ENCODE results near the gene ZBTB4.

The ZBTB4 gene, protein sequence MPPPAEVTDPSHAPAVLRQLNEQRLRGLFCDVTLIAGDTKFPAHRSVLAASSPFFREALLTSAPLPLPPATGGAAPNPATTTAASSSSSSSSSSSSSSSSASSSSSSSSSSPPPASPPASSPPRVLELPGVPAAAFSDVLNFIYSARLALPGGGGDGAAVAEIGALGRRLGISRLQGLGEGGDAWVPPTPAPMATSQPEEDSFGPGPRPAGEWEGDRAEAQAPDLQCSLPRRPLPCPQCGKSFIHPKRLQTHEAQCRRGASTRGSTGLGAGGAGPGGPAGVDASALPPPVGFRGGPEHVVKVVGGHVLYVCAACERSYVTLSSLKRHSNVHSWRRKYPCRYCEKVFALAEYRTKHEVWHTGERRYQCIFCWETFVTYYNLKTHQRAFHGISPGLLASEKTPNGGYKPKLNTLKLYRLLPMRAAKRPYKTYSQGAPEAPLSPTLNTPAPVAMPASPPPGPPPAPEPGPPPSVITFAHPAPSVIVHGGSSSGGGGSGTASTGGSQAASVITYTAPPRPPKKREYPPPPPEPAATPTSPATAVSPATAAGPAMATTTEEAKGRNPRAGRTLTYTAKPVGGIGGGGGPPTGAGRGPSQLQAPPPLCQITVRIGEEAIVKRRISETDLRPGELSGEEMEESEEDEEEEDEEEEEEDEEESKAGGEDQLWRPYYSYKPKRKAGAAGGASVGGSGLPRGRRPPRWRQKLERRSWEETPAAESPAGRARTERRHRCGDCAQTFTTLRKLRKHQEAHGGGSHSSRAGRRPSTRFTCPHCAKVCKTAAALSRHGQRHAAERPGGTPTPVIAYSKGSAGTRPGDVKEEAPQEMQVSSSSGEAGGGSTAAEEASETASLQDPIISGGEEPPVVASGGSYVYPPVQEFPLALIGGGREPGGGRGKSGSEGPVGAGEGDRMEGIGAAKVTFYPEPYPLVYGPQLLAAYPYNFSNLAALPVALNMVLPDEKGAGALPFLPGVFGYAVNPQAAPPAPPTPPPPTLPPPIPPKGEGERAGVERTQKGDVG

DNA sequence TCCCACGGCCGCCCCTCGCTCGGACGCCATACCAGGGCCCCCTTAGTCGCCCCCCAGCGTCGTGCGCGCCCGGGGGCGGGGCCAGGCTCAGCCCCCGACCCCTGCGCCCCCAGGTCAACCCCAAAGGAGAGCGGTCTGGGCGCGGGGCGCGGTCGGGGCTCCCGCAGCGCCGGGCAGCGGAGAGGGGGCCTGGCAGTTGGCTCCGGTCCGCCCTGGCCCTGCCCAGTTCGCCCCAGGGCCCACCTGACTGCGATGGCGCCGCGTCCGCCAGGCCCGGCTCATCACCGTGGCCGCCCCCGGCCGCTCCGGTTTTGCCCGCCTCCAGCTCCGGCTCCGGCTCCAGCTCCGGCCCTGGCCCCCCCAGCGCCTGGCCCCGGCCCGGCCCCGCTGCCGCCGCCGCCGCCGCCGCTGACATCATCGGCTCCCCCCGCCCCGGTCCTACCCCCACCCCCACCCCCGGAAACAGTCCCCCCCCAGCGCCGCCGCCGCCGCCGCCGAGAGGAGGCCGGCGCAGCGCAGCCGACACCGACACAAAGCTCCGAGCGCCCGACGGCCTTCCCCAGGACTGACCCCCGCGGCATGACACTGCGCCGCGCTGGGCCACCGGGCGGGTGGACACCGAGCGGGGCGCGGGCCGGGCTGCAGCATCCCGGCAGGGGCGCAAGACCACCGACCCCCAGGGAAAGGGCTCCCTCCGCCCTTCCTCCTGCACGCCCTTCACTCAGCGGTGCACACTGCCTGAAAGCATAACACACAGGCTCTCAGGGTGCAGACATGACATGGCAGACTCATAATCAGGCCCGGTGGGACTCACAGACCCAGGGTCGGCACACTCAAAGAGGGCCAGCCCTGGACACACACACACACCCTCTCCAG is at the start of gene ZBTB4:
Gene ZBTB4 (minus strand): TSS at position 419 of the 876 bp plus-strand sequence. CDS start 12,830 bp downstream, outside the sequence.
- DNase-seq, result peak; percentile 36 to 67 (median 48)

DNA sequence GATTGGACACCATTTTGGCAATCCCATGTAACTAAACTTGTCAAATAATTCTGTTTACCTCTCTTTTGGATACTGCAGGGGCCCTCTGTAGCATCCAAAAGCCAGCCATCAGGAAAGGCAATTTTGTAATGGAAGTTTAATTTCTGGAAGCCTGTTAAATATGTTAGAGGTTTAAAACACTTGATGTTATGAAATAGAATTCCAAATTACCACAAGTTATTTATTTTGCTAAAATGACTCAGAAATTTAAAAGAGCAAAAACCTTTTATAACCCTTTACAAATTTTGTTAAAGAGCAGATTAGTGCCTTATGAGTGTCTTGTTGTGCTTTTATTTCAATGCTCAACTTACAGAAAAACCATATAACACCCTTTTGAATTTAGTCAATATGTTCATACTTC is 49.4 kb upstream of the ZBTB4 start:
- no peak for DNase-seq

DNA sequence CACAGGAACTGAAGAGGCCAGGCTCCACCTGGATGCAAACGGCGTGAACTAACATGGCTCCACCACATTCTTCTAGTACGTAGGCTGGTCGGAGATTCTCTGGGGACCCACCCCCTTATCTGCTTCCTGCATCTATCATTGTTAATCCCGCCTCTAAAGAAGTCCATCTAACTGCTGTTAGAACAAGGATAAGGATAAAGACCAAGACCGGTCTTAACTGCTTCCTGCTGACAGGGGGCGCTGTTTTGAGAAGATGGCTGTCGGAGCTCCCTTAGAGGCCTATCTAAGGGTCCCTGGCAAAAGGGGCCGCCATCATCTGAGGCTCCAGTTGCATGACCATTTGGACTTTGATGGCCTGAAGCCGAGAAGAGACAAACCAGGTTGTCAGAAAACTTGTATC is 43.6 kb upstream of the ZBTB4 start:
- peak in 2 of 4 experiments; percentile 17 to 20 for DNase-seq

DNA sequence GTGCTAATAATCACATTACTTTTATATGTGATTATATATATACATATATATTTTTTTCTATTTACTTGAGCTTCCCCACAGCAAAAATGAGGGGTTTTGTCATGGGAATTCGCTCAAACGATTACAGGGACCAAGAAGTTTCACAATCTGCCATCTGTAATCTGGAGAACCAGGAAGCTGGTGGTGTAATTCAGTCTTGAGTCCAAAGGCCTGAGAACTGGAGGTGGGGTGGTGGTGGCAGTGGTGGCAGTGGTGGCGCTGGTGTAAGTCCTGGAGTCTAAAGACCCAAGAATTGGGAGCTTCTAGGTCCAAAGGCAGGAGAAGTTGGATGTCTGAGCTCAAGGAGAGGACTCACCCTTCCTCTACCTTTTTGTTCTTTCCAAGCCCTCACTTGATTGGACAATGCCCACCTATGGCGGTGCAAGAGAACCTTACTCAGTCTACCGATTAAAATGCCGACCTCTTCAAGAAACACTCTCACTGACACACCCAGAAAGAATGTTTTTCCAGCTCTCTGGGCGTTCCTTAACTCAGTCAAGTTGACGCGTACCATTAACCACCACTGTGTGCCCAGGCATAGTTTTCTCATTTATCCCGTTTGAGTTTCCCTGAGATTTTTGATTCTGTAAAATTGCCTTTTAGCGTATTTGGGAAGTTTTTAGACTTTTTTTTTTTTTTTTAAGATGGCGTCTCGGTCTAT is 36.6 kb upstream of the ZBTB4 start:
- no peak for DNase-seq

DNA sequence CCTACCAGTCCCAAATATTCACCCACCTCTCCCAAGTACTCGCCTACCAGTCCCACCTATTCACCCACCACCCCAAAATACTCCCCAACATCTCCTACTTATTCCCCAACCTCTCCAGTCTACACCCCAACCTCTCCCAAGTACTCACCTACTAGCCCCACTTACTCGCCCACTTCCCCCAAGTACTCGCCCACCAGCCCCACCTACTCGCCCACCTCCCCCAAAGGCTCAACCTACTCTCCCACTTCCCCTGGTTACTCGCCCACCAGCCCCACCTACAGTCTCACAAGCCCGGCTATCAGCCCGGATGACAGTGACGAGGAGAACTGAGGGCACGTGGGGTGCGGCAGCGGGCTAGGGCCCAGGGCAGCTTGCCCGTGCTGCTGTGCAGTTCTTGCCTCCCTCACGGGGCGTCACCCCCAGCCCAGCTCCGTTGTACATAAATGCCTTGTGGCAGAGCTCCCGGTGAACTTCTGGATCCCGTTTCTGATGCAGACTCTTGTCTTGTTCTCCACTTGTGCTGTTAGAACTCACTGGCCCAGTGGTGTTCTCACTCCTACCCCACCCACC is 34.5 kb upstream of the ZBTB4 start:
- no peak for DNase-seq

DNA sequence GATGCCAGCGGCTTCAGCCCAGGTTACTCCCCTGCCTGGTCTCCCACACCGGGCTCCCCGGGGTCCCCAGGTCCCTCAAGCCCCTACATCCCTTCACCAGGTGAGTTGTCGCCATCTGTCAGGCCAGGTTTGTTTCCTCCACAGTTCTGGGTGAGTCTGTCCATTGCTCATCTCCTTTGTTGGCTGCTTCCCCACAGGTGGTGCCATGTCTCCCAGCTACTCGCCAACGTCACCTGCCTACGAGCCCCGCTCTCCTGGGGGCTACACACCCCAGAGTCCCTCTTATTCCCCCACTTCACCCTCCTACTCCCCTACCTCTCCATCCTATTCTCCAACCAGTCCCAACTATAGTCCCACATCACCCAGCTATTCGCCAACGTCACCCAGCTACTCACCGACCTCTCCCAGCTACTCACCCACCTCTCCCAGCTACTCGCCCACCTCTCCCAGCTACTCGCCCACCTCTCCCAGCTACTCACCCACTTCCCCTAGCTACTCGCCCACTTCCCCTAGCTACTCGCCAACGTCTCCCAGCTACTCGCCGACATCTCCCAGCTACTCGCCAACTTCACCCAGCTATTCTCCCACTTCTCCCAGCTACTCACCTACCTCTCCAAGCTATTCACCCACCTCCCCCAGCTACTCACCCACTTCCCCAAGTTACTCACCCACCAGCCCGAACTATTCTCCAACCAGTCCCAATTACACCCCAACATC is 33.6 kb upstream of the ZBTB4 start:
- DNase-seq, result no peak

GRCh38 chr17:7512105-7512504 is 32.7 kb upstream of the ZBTB4 start:
- DNase-seq, result no peak

GRCh38 chr17:7511108-7511507 is 31.7 kb upstream of the ZBTB4 start:
- DNase-seq, result no peak

- DNase-seq, result no peak
Measured at GRCh38 chr17:7509937-7510336, 30.5 kb upstream of the ZBTB4 start.

GRCh38 chr17:7508846-7509245 is 29.4 kb upstream of the ZBTB4 start:
- DNase-seq, result no peak

GRCh38 chr17:7508145-7508544 is 28.7 kb upstream of the ZBTB4 start:
- no peak for DNase-seq

- DNase-seq, result no peak
Measured at GRCh38 chr17:7503521-7503920, 24.1 kb upstream of the ZBTB4 start.

DNA sequence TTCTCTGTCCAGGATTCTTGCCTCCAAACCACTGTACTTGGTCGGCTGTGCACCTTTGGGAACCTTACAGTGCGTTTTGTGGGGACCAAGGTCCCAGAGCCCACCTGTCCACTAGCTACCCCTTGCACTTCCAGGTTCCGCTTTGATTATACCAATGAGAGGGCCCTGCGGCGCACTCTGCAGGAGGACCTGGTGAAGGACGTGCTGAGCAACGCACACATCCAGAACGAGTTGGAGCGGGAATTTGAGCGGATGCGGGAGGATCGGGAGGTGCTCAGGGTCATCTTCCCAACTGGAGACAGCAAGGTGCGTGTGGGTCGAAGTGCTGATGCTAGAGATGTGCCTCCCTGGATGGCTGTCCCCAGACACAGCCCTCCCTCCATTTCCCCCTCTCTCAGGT is 23.6 kb upstream of the ZBTB4 start:
- DNase-seq, result no peak

GRCh38 chr17:7502171-7502847 is 22.9 kb upstream of the ZBTB4 start:
- no peak for DNase-seq

GRCh38 chr17:7501729-7502128 is 22.3 kb upstream of the ZBTB4 start:
- DNase-seq, result no peak

- DNase-seq, result no peak
Measured at GRCh38 chr17:7499161-7499560, 19.7 kb upstream of the ZBTB4 start.

GRCh38 chr17:7497636-7498035 is 18.2 kb upstream of the ZBTB4 start:
- no peak for DNase-seq

DNA sequence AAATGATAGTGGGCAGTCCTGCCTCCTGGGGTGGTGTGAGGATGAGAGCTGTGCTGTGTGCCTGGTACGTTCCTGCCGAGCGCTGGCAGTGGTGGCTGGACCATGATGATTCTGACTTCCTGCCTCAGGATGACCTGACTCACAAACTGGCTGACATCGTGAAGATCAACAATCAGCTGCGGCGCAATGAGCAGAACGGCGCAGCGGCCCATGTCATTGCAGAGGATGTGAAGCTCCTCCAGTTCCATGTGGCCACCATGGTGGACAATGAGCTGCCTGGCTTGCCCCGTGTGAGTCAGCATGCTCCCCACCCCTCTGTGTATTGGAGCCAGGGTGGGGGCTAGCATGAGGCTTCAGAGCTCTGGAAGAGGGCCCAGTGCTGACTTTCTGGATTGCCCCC is 17.8 kb upstream of the ZBTB4 start:
- DNase-seq, result no peak

DNA sequence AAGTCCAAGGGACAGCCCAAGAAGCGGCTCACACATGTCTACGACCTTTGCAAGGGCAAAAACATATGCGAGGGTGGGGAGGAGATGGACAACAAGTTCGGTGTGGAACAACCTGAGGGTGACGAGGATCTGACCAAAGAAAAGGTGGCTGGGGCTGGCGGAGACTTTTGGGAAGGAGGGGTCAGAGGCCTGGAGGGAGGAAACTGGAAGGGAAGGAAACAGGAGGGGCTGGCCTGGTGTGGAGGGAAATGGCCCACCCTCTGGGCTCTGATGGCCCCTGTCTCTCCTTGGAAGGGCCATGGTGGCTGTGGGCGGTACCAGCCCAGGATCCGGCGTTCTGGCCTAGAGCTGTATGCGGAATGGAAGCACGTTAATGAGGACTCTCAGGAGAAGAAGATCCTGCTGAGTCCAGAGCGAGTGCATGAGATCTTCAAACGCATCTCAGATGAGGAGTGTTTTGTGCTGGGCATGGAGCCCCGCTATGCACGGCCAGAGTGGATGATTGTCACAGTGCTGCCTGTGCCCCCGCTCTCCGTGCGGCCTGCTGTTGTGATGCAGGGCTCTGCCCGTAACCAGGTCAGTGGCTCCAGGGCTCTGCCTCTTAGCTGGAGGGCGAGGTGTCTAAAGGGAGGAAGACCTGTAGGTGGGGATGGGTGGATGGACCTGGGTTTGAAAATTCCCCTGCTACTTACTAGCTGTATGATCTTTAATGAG is 17.2 kb upstream of the ZBTB4 start:
- no peak for DNase-seq

All from activated naive CD4-positive, alpha-beta T cell (primary cell).